H1 (cell line): Measurements from ENCODE around the gene AMOT. TPM values are rescaled to one million over a fixed set of nuclear protein-coding genes. Genes with fewer than 3 reads are reported as not detected.

ENCODE experiments used
- CTCF ChIA-PET: fragments of 300-600 bp; sonication (Branson Sonifier 250); formaldehyde crosslinking; loops from one replicate; lab custom pipeline; 2021; ENCODE audit not compliant: partially characterized antibody; lab: Charles Lee
- POLR2A ChIA-PET: fragments of 300-600 bp; sonication (Branson Sonifier 250); formaldehyde crosslinking; loops from one replicate; lab custom pipeline; 2021; ENCODE audit warnings: inconsistent platforms; ENCODE audit not compliant: partially characterized antibody; lab: Charles Lee
- DNase-seq, 2 experiments: peaks; one replicate each; pipeline versions ENCODE4 v3.0.0 to v3.0.0-alpha.2; 2010 to 2022; ENCODE audit warnings: low spot score in 2 of 2, low read depth in 1 of 2, mixed read lengths in 1 of 2
- FAIRE-seq: peaks from 2 replicates; lab custom pipeline; 2011; peaks lifted over from hg19 to GRCh38; lab: Jason Lieb, UNC
- H2AFZ ChIP-seq: 2 replicates; pipeline ENCODE4 v1.8.1; 2012; ENCODE audit warnings: low read length, inconsistent platforms
- H2AK5ac ChIP-seq: 2 replicates; pipeline ENCODE4 v1.6.1; 2013; ENCODE audit warnings: low read depth, low read length
- H2BK120ac ChIP-seq: replicated peaks from 2 replicates; pipeline ENCODE3; 2013; ENCODE audit warnings: low read depth, low read length, inconsistent platforms
- H2BK12ac ChIP-seq: 2 replicates; pipeline ENCODE4 v1.6.1; 2013; ENCODE audit warnings: low read depth, low read length
- H2BK15ac ChIP-seq: 2 replicates; pipeline ENCODE4 v1.6.1; 2013; ENCODE audit warnings: low read length
- H2BK20ac ChIP-seq: 2 replicates; pipeline ENCODE4 v1.6.1; 2013; ENCODE audit warnings: low read length
- H2BK5ac ChIP-seq: 2 replicates; pipeline ENCODE4 v1.6.1; 2013; ENCODE audit warnings: low read depth, low read length
- H3K14ac ChIP-seq: 2 replicates; pipeline ENCODE4 v1.6.1; 2013; ENCODE audit warnings: inconsistent platforms; ENCODE audit not compliant: insufficient read length
- H3K18ac ChIP-seq: 2 replicates; pipeline ENCODE4 v1.6.1; 2013; ENCODE audit warnings: low read length; ENCODE audit errors: extremely low read depth
- H3K23ac ChIP-seq: 2 replicates; pipeline ENCODE4 v1.6.1; 2013; ENCODE audit warnings: inconsistent platforms; ENCODE audit not compliant: insufficient read length
- H3K23me2 ChIP-seq: 2 replicates; pipeline ENCODE4 v1.6.1; 2013; ENCODE audit warnings: low read depth, low read length
- H3K27ac ChIP-seq: 2 replicates; pipeline ENCODE4 v1.6.1; 2011; ENCODE audit warnings: low read depth, low read length, inconsistent platforms
- H3K27me3 ChIP-seq, 4 experiments: replicated peaks in 1 of 4; 1 replicate in 1 of 4; 2 replicates in 3 of 4; pipeline versions ENCODE4 v1.6.1 to v1.8.1; 2011 to 2013; ENCODE audit warnings: low read length in 3 of 4, mild to moderate bottlenecking in 3 of 4, inconsistent platforms in 2 of 4, mixed read lengths in 2 of 4, moderate library complexity in 1 of 4; ENCODE audit not compliant: control insufficient read depth in 3 of 4, insufficient read depth in 3 of 4; ENCODE audit errors: extremely low read depth in 1 of 4
- H3K36me3 ChIP-seq, 4 experiments: 2 replicates each; pipeline versions ENCODE4 v1.6.1 to v1.8.1; 2011 to 2013; ENCODE audit warnings: mild to moderate bottlenecking in 4 of 4, low read length in 3 of 4, moderate library complexity in 2 of 4, control low read depth in 1 of 4, inconsistent platforms in 1 of 4; ENCODE audit not compliant: insufficient read depth in 4 of 4, control insufficient read depth in 2 of 4
- H3K4ac ChIP-seq: replicated peaks from 2 replicates; pipeline ENCODE3; 2013; ENCODE audit warnings: low read length, low read depth, mixed read lengths, inconsistent platforms; ENCODE audit not compliant: insufficient read length
- H3K4me1 ChIP-seq, 4 experiments: replicated peaks in 1 of 4; 1 replicate in 1 of 4; 2 replicates in 3 of 4; pipeline versions ENCODE4 v1.6.1 to v1.8.1; 2011 to 2013; ENCODE audit warnings: low read length in 3 of 4, inconsistent platforms in 2 of 4, mixed read lengths in 1 of 4; ENCODE audit not compliant: insufficient read depth in 4 of 4, control insufficient read depth in 3 of 4
- H3K4me2 ChIP-seq, 2 experiments: 2 replicates each; pipeline versions ENCODE4 v1.6.1 to v1.8.1; 2011 to 2013; ENCODE audit warnings: low read depth in 2 of 2, low read length in 2 of 2, control low read depth in 1 of 2, inconsistent platforms in 1 of 2, mild to moderate bottlenecking in 1 of 2; ENCODE audit not compliant: insufficient read depth in 1 of 2
- H3K4me3 ChIP-seq, 4 experiments: fragments of 200-600, 300-600 bp in 1 of 4; sonication (generic), shearing (Covaris generic), sonication (Bioruptor Twin) in 1 of 4; 2 replicates each; pipeline versions ENCODE4 v1.5.1 to v1.8.1; 2011 to 2016; ENCODE audit warnings: low read length in 4 of 4, low read depth in 3 of 4, control low read depth in 2 of 4, inconsistent platforms in 2 of 4, mild to moderate bottlenecking in 2 of 4, mixed read lengths in 1 of 4, moderate library complexity in 1 of 4; ENCODE audit not compliant: insufficient read depth in 2 of 4; ENCODE audit errors: extremely low read depth in 1 of 4
- H3K56ac ChIP-seq: replicated peaks from 2 replicates; pipeline ENCODE3; 2013; ENCODE audit warnings: low read depth, mild to moderate bottlenecking, mixed read lengths, low read length, inconsistent platforms; ENCODE audit not compliant: insufficient read length
- H3K79me1 ChIP-seq: 2 replicates; pipeline ENCODE4 v1.6.1; 2013; ENCODE audit warnings: low read depth, low read length, control low read depth
- H3K79me2 ChIP-seq, 2 experiments: 2 replicates each; pipeline versions ENCODE4 v1.6.1 to v1.8.1; 2012 to 2013; ENCODE audit warnings: low read length in 2 of 2, mild to moderate bottlenecking in 2 of 2, inconsistent platforms in 1 of 2; ENCODE audit not compliant: insufficient read depth in 2 of 2, control insufficient read depth in 1 of 2
- H3K9ac ChIP-seq, 4 experiments: replicated peaks in 1 of 4; 1 replicate in 1 of 4; 2 replicates in 3 of 4; pipeline versions ENCODE4 v1.6.1 to v1.8.1; 2011 to 2013; ENCODE audit warnings: low read depth in 3 of 4, low read length in 3 of 4, control low read depth in 2 of 4, mild to moderate bottlenecking in 2 of 4, moderate library complexity in 2 of 4, inconsistent platforms in 1 of 4; ENCODE audit errors: extremely low read depth in 1 of 4
- H3K9me3 ChIP-seq, 2 experiments: 2 replicates each; pipeline versions ENCODE4 v1.6.1 to v1.8.1; 2012 to 2013; ENCODE audit warnings: mild to moderate bottlenecking in 2 of 2, moderate library complexity in 2 of 2, control low read depth in 1 of 2, inconsistent platforms in 1 of 2, low read depth in 1 of 2, low read length in 1 of 2, mixed read lengths in 1 of 2; ENCODE audit not compliant: insufficient read depth in 2 of 2
- H4K20me1 ChIP-seq, 2 experiments: replicated peaks in 1 of 2; 2 replicates each; pipeline versions ENCODE3 to v1.8.1; 2011 to 2013; ENCODE audit warnings: inconsistent platforms in 2 of 2, low read length in 2 of 2, mild to moderate bottlenecking in 1 of 2; ENCODE audit not compliant: insufficient read depth in 2 of 2, control insufficient read depth in 1 of 2
- H4K5ac ChIP-seq: 2 replicates; pipeline ENCODE4 v1.6.1; 2013; ENCODE audit warnings: low read length, low read depth, mixed read lengths, inconsistent platforms; ENCODE audit not compliant: insufficient read length
- H4K8ac ChIP-seq: 2 replicates; pipeline ENCODE4 v1.8.0; 2013; ENCODE audit warnings: mild to moderate bottlenecking, moderate library complexity, low read length, inconsistent platforms; ENCODE audit not compliant: insufficient read depth; ENCODE audit errors: extremely low read depth
- H4K91ac ChIP-seq: replicated peaks from 2 replicates; pipeline ENCODE3; 2013; ENCODE audit warnings: low read length, mixed read lengths, inconsistent platforms; ENCODE audit not compliant: insufficient read length
- ATF3 ChIP-seq: IDR thresholded peaks from 2 replicates; pipeline ENCODE4 v1.6.1; 2011; ENCODE audit warnings: low read depth, mild to moderate bottlenecking, low read length; ENCODE audit not compliant: insufficient read depth
- BRCA1 ChIP-seq: IDR thresholded peaks from 2 replicates; pipeline ENCODE4 v1.6.1; 2012; ENCODE audit warnings: low read depth, low read length, improper control_type of control experiment
- CBX5 ChIP-seq: fragments of 300-800, 300-1000 bp; sonication (generic); IDR thresholded peaks from 2 replicates; pipeline ENCODE4 v1.7.1; 2016; ENCODE audit warnings: antibody characterized with exemption, low read length, low read depth
- CTCF ChIP-seq, 3 experiments: IDR thresholded peaks; 1 replicate in 2 of 3; 2 replicates in 1 of 3; pipeline versions ENCODE4 v1.5.1 to v1.6.1; 2011; ENCODE audit warnings: low read length in 3 of 3, mild to moderate bottlenecking in 3 of 3, inconsistent platforms in 2 of 3, low read depth in 1 of 3, moderate library complexity in 1 of 3; ENCODE audit not compliant: insufficient read depth in 1 of 3; ENCODE audit errors: control extremely low read depth in 1 of 3
- PHF8 ChIP-seq: fragments of 200-600 bp; sonication (generic); conservative IDR thresholded peaks from 2 replicates; pipeline ENCODE4 v1.7.1; 2012; ENCODE audit warnings: low read depth, mild to moderate bottlenecking, inconsistent platforms, low read length, moderate library complexity
- RBBP5 ChIP-seq: IDR thresholded peaks from 2 replicates; pipeline ENCODE4 v1.7.1; 2012; ENCODE audit warnings: low read depth, mild to moderate bottlenecking, inconsistent platforms, low read length, moderate library complexity, borderline replicate concordance
- RXRA ChIP-seq: IDR thresholded peaks from 2 replicates; pipeline ENCODE4 v1.6.1; 2011; ENCODE audit warnings: low read depth, mild to moderate bottlenecking, low read length, moderate library complexity; ENCODE audit not compliant: insufficient read depth
- SP4 ChIP-seq: IDR thresholded peaks from 2 replicates; pipeline ENCODE4 v1.6.1; 2012; ENCODE audit warnings: low read length, inconsistent platforms
- TCF12 ChIP-seq: IDR thresholded peaks from 2 replicates; pipeline ENCODE4 v1.6.1; 2011; ENCODE audit warnings: low read depth, mild to moderate bottlenecking, low read length
- TEAD4 ChIP-seq: IDR thresholded peaks from 2 replicates; pipeline ENCODE4 v1.6.1; 2012; ENCODE audit warnings: low read depth, low read length, inconsistent platforms, mixed read lengths
- polyA plus RNA-seq, 7 experiments: library from polyadenylated mRNA; depleted of rRNA in 3 of 7; stranded (reverse) in 5 of 7; unstranded in 2 of 7; fragments of >200 nt in 5 of 7; fragments of 200-250 nt in 2 of 7; gene quantifications; 1 replicate in 5 of 7; 2 replicates in 1 of 7; 4 replicates in 1 of 7; pipeline versions ENCODE4 v1.2.1 to v1.2.3, GENCODE V29; 2011 to 2013; ENCODE audit warnings: missing spikeins in 2 of 7, mixed read lengths in 2 of 7
- total RNA-seq: library from RNA; stranded (reverse); fragmentation: NEBNext Ultra II Directional; extraction: Animal tissue kit (Norgen Biotek cat#: 25700); gene quantifications from 2 replicates; pipeline ENCODE4 v1.2.1, GENCODE V29; 2021

The AMOT gene
- total and polyA plus RNA-seq, 2 of the 8 experiments (the other 6 are each of a cell fraction or from before 2014, with no cell fraction given) = 2.3 to 7.1 TPM

GRCh38 chrX:112849016-112849415 lies 8.4 kb upstream of the AMOT start:
- no peak overlapping the region for H3K18ac ChIP-seq
- no peak overlapping the region for H4K91ac ChIP-seq
- no peak overlapping the region for H2BK12ac ChIP-seq
- TF ChIP-seq PHF8 (no peak), RXRA (no peak), SP4 (no peak), CTCF (IDR thresholded peaks at IDR 0.05; ENCODE audit: control extremely low read depth in 1 of 3, insufficient read depth in 1 of 3, low read depth in 1 of 3, low read length in 3 of 3) (no peak), ATF3 (no peak), TCF12 (no peak), TEAD4 (no peak), BRCA1 (no peak), RBBP5 (no peak), CBX5 (no peak)
- no peak overlapping the region for H2BK120ac ChIP-seq
- no peak overlapping the region for H2BK5ac ChIP-seq
- peaks cover 0 to 2% (median 0%) of the 10 kb centered on the region in 4 experiments; a peak in 2 of 7 replicates for H3K4me1 ChIP-seq
- no peak overlapping the region for H3K4ac ChIP-seq
- no peaks in the 10 kb centered on the region for H3K79me2 ChIP-seq
- no peak overlapping the region for H3K27ac ChIP-seq
- no peaks in the 10 kb centered on the region for H3K79me1 ChIP-seq
- H4K8ac ChIP-seq = no peak overlapping the region
- no peak overlapping the region for H3K9ac ChIP-seq
- no peaks in the 10 kb centered on the region for H4K20me1 ChIP-seq
- ChIA-PET POLR2A (no interaction called here), CTCF (no interaction called here)
- no peak overlapping the region for H2AFZ ChIP-seq
- H3K23me2 ChIP-seq = no peaks in the 10 kb centered on the region
- no peak overlapping the region for H3K14ac ChIP-seq
- H3K27me3 ChIP-seq = no peaks in the 10 kb centered on the region
- no peak for DNase-seq
- H2BK15ac ChIP-seq = no peak overlapping the region
- H3K9me3 ChIP-seq = no peaks in the 10 kb centered on the region
- FAIRE-seq = no peak
- no peak overlapping the region for H4K5ac ChIP-seq
- H3K23ac ChIP-seq = no peak overlapping the region
- H3K4me3 ChIP-seq = no peak overlapping the region
- no peaks in the 10 kb centered on the region for H3K36me3 ChIP-seq
- H3K4me2 ChIP-seq = no peak overlapping the region
- no peak overlapping the region for H2AK5ac ChIP-seq
- H2BK20ac ChIP-seq = no peak overlapping the region
- H3K56ac ChIP-seq = no peak overlapping the region
